Mesothelial cell of epicardium (in vitro differentiated cells): ENCODE results near the gene UBE2E3. TPM values are rescaled to one million over a fixed set of nuclear protein-coding genes. Genes with fewer than 3 reads are reported as not detected.

Source experiments
- DNase-seq, 2 experiments: peaks; one replicate each; pipeline ENCODE4 v3.0.0; 2021; ENCODE audit warnings: low spot score in 2 of 2; ENCODE audit not compliant: unreplicated experiment in 2 of 2
- H3K27ac Mint-ChIP-seq: 2 replicates; pipeline ENCODE4 v1.8.0; 2021; ENCODE audit warnings: mixed read lengths
- H3K27me3 Mint-ChIP-seq: 2 replicates; pipeline ENCODE4 v1.8.0; 2021; ENCODE audit warnings: low read depth, mixed read lengths
- H3K36me3 Mint-ChIP-seq: 2 replicates; pipeline ENCODE4 v1.8.0; 2021; ENCODE audit warnings: mixed read lengths
- H3K4me1 Mint-ChIP-seq: 2 replicates; pipeline ENCODE4 v1.8.0; 2021; ENCODE audit warnings: mixed read lengths
- H3K4me3 Mint-ChIP-seq: 2 replicates; pipeline ENCODE4 v1.8.0; 2021; ENCODE audit warnings: mild to moderate bottlenecking, moderate library complexity, mixed read lengths
- H3K9me3 Mint-ChIP-seq: 2 replicates; pipeline ENCODE4 v1.8.0; 2021; ENCODE audit warnings: mixed read lengths
- CTCF ChIP-seq: fragments of 200-600 bp; sonication (generic); IDR thresholded peaks from one replicate; pipeline ENCODE4 v1.5.0; 2021; ENCODE audit warnings: antibody characterized with exemption; ENCODE audit not compliant: unreplicated experiment
- total RNA-seq: library from RNA; stranded (reverse); gene quantifications from 3 replicates; pipeline ENCODE4 v1.2.1, GENCODE V29; 2021

UBE2E3 gene
- total RNA-seq, 1 donor from 2014 or later = 112 TPM

GRCh38 chr2:181008407-181008806 lies 28.0 kb downstream of the UBE2E3 start:
- Mint-ChIP-seq H3K36me3 (no peaks in the 10 kb centered on the region), H3K4me3 (no peak overlapping the region), H3K4me1 (peaks cover 25% of the 10 kb centered on the region), H3K9me3 (no peaks in the 10 kb centered on the region), H3K27ac (peak overlapping the region; percentile 10), H3K27me3 (no peaks in the 10 kb centered on the region)
- no peak for DNase-seq
- TF ChIP-seq CTCF = no peak

DNA sequence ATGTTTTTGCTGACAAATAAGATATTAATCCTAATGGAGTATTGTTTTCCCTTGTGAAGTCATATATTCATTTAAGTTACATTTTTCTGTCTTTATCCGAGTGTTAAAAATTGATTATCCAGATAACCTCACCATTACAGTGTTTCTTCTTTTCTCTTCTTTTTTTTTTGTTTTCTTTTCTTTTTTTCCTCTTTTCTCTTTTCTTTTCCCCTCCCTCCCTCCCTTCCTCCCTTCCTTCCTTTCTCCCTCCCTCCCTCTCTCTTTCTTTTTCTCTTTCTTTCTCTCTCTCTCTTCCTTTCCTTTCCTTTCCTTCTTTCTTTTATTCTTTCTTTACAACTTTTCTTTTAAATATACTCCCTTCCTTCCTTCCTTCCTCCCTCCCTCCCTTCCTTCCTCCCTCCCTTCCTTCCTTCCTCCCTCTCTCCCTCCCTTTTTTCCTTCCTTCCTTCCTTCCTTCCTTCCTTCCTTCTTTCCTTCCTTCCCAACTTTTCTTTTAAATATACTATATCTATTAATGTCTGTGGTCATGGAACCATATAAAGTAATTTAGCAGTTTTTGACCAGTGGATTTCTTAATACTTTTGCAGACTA lies 40.9 kb downstream of the UBE2E3 start:
- Mint-ChIP-seq H3K9me3 (peaks cover 9% of the 10 kb centered on the region), H3K27me3 (no peaks in the 10 kb centered on the region), H3K27ac (no peak overlapping the region), H3K4me3 (no peak overlapping the region), H3K4me1 (peaks cover 16% of the 10 kb centered on the region), H3K36me3 (peaks cover 2% of the 10 kb centered on the region)
- DNase-seq = no peak
- TF ChIP-seq CTCF = no peak

DNA sequence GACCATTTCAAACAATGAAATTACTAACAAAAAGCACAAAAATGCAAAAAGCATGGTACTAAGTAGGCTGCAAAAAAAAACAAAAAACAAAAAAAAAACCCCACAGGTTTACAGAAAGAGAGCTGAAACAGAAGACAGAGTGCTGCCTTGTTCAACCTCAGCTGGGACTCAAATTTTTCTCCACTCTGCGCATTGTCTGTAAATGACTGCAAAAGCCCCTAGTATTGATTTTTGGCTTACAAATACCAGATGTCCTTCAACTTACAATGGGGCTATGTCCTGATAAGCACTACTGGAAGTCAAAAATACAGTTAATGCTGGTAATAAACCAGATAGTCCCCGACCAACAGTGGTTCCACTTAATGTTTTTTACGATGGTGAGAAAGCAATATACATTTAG lies 42.2 kb downstream of the UBE2E3 start:
- no peak for TF ChIP-seq CTCF
- Mint-ChIP-seq H3K36me3 (peaks cover 2% of the 10 kb centered on the region), H3K27me3 (no peaks in the 10 kb centered on the region), H3K4me3 (no peak overlapping the region), H3K4me1 (peaks cover 17% of the 10 kb centered on the region), H3K9me3 (peaks cover 9% of the 10 kb centered on the region), H3K27ac (no peak overlapping the region)
- no peak for DNase-seq

GRCh38 chr2:181025004-181025403 lies 44.6 kb downstream of the UBE2E3 start:
- DNase-seq = no peak
- no peak overlapping the region for H3K4me3 Mint-ChIP-seq
- H3K27me3 Mint-ChIP-seq = no peaks in the 10 kb centered on the region
- H3K27ac Mint-ChIP-seq = no peak overlapping the region
- H3K4me1 Mint-ChIP-seq = peaks cover 15% of the 10 kb centered on the region
- TF ChIP-seq CTCF = no peak
- H3K36me3 Mint-ChIP-seq = peaks cover 2% of the 10 kb centered on the region
- H3K9me3 Mint-ChIP-seq = peaks cover 8% of the 10 kb centered on the region

DNA sequence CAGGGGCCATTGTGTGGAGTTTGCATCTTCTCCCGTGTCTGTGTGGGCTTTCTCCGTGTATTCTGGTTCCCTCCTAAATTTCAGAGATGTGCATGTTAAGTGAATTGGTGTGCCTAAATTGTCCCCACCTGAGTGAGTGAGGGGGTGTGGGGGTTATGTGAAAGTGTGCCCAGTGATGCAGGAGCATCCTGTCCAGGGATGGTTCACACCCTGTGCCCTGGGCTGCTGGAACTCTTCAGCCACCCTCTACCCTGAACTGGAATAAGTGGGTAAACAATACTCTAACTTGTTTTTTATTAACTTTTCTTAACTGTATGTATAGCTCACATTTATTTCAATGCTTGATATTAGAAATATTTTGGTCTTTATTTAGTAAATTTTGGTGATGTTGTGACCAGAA lies 56.0 kb downstream of the UBE2E3 start:
- H3K4me1 Mint-ChIP-seq = peaks cover 2% of the 10 kb centered on the region
- peaks cover 7% of the 10 kb centered on the region for H3K36me3 Mint-ChIP-seq
- H3K9me3 Mint-ChIP-seq = peaks cover 6% of the 10 kb centered on the region
- H3K27ac Mint-ChIP-seq = no peak overlapping the region
- no peak overlapping the region for H3K4me3 Mint-ChIP-seq
- H3K27me3 Mint-ChIP-seq = no peaks in the 10 kb centered on the region
- DNase-seq = no peak
- no peak for TF ChIP-seq CTCF
